ENCODE results near the gene DACT1.

The DACT1 gene

GRCh38 chr14:58677517-58677916, 39.8 kb downstream of the DACT1 start:
- in situ Hi-C loops (cut with HindIII; ENCODE audit: low sequenced_read_pairs): no loop called here
- TF ChIP-seq CTCF (IDR thresholded peaks at IDR 0.05; ENCODE audit: low read depth, low read length): no peak
- H3K4me3 ChIP-seq (ENCODE audit: low read depth, low read length): no peak overlapping the region
- DNase-seq (ENCODE audit: low read depth, low spot score): no peak

GRCh38 chr14:58677996-58678395, 40.2 kb downstream of the DACT1 start:
- in situ Hi-C loops (cut with HindIII; ENCODE audit: low sequenced_read_pairs): no loop called here
- no peak overlapping the region for H3K4me3 ChIP-seq (ENCODE audit: low read depth, low read length)
- no peak for TF ChIP-seq CTCF (IDR thresholded peaks at IDR 0.05; ENCODE audit: low read depth, low read length)
- DNase-seq (ENCODE audit: low read depth, low spot score): no peak

- no peak overlapping the region for H3K4me3 ChIP-seq (ENCODE audit: low read depth, low read length)
- TF ChIP-seq CTCF (IDR thresholded peaks at IDR 0.05; ENCODE audit: low read depth, low read length): no peak
- in situ Hi-C loops (cut with HindIII; ENCODE audit: low sequenced_read_pairs): no loop called here
- no peak for DNase-seq (ENCODE audit: low read depth, low spot score)
These were observed 42.9 kb downstream of the DACT1 start for GRCh38 chr14:58680698-58681097.

- no peak overlapping the region for H3K4me3 ChIP-seq (ENCODE audit: low read depth, low read length)
- no peak for DNase-seq (ENCODE audit: low read depth, low spot score)
- no peak for TF ChIP-seq CTCF (IDR thresholded peaks at IDR 0.05; ENCODE audit: low read depth, low read length)
- in situ Hi-C loops (cut with HindIII; ENCODE audit: low sequenced_read_pairs): no loop called here
These were observed 49.6 kb downstream of the DACT1 start for GRCh38 chr14:58687232-58687795.

- no peak for TF ChIP-seq CTCF (IDR thresholded peaks at IDR 0.05; ENCODE audit: low read depth, low read length)
- no peak overlapping the region for H3K4me3 ChIP-seq (ENCODE audit: low read depth, low read length)
- in situ Hi-C loops (cut with HindIII; ENCODE audit: low sequenced_read_pairs): no loop called here
- DNase-seq (ENCODE audit: low read depth, low spot score): no peak
These were observed 53.2 kb downstream of the DACT1 start for GRCh38 chr14:58690801-58691516.

GRCh38 chr14:58693048-58693447, 55.3 kb downstream of the DACT1 start:
- in situ Hi-C loops (cut with HindIII; ENCODE audit: low sequenced_read_pairs): no loop called here
- no peak overlapping the region for H3K4me3 ChIP-seq (ENCODE audit: low read depth, low read length)
- TF ChIP-seq CTCF (IDR thresholded peaks at IDR 0.05; ENCODE audit: low read depth, low read length): no peak
- DNase-seq (ENCODE audit: low read depth, low spot score): no peak

Data from astrocyte of the spinal cord (primary cell).